Suppressor macrophage treated with lipopolysaccharide for 1 hour (primary cell): ENCODE measurements around the gene PPIL1.
A peak's percentile ranks its signal among the peaks of the same experiment; 100 is the strongest.

Source experiments
- DNase-seq, 3 donors: peaks; one replicate each; pipeline ENCODE4 v3.0.0-alpha.2; 2020 to 2022

PPIL1 gene

DNA sequence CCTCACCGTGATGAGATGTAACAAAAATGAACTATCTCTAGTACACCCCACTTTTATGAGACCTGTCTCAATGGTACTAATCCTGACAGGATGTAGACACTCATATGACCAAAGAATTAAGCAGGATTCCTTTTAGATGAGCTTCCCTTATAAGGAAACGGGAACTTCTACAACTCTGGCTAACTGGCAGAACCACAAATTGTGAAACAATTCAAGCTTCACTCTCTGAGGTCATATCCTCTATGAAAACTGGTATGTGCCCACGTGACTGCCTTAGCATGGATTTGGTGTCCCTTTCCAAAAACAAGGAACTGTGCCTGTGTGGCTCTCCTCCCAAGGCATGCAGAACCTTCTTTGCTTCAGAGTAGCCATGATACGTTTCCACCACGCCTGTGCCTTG, 21.3 kb downstream of the PPIL1 start:
- DNase-seq = peak; percentile 86 to 96 (median 96)

- peak; percentile 53 to 68 (median 58) for DNase-seq
Measured at GRCh38 chr6:36852481-36853147, 22.0 kb downstream of the PPIL1 start.

DNA sequence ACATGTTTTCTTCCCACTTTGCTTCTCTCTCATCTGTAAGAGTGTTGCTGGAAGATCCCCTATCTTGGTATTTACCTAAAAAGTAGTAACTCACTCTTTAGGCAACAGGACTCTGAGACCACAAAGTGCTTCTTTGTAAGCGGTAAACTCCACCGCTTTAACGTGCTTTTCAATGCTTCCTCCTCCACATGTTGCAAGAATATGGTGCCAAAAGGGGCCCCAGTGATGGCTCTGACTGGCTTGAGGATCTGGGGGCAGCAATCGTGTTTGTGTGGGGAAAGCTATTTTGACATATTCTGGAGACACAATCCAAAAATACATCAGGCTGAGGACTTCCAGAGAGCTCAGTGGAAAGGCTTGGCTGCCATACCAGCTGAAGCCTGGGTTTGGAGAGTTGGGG, 23.0 kb downstream of the PPIL1 start:
- no peak for DNase-seq

- peak; percentile 73 to 89 (median 82) for DNase-seq
Measured at GRCh38 chr6:36851149-36851614, 23.4 kb downstream of the PPIL1 start.

GRCh38 chr6:36850021-36850420, 24.6 kb downstream of the PPIL1 start:
- peak in 1 of 3 donors; percentile 26 for DNase-seq

GRCh38 chr6:36848658-36849441, 25.8 kb downstream of the PPIL1 start:
- DNase-seq = peak; percentile 66 to 80 (median 68)

GRCh38 chr6:36847991-36848390, 26.6 kb downstream of the PPIL1 start:
- DNase-seq = no peak

DNA sequence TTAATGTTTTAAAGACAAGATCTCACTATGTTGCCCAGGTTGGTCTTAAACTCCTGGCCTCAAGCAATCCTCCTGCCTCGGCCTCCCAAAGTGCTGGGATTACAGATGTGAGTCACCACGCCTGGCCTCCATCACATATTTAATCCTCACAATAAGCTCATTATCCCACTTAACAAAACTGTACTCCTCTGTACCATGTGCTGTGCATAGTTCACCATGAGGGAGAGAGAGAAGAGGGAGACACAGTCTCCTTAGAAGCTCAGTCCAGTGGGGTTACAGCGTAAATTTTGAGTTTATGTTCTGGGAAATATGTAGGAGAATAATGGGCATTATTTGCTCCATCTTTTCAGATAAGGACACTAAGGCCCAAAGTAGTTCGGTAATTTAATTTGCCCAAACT, 27.5 kb downstream of the PPIL1 start:
- no peak for DNase-seq

DNA sequence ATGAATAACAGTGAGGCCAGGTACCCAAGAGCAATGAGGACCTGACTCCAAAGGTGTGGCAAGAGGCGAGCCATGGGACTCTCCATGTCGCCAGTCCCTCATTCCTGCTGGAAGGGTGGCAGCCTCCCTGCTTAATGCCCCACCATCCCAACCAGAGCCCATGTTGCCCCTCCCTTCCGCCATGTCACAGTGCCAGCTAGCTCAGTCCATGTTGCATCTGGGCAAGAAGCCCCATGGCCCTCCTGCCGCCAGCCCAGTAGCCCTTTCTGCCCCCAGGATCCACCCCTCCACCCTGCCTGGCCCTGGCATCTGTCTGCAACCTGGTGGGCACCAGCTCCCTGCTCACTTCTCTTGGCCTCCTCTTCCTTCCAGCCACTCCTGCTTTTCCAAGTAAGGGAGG, 29.4 kb downstream of the PPIL1 start:
- no peak for DNase-seq

DNA sequence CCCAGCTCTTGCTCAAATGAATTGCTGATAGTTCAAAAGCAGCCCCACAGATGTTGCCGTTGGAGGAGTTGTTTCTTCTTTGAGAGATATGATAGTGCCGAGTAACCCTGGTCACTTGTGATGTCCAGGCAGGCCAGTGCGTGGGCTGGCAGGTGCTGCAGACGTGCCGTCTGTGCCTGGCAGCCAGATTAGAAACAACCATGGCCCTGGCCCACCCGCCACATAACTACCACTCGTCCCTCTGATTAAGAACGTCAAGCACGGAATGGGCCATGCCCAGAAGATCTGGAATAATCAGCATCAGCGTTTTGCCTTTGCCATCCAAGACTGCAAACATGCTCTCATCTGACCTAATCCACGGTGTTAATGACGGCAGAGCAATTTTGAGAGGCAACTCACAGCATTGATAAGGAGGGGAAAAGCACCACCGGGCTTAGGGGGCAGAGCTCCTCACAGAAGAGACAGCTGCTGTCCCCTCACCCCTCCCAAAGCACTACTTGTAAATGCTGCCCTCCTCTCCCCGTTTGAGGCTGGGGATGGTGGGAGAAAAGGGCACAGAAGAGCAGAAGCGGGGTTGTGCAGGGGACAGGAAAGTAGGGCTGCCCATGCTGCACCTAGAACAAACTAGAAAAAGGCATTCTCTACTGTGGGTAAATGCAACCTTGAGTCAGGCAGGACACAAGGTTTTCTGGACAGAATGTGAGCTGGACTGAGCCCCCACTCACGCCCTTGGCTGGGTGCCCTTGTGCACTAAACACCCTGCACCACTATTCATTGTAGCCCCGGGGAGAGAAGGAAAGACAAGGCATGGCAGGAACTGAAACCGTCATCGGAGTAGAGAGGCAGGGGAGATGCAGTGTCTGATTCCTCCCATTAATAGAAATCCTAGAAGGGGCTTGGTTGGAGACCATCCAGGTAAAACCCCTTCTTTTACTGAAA, 30.1 kb downstream of the PPIL1 start:
- no peak for DNase-seq

DNA sequence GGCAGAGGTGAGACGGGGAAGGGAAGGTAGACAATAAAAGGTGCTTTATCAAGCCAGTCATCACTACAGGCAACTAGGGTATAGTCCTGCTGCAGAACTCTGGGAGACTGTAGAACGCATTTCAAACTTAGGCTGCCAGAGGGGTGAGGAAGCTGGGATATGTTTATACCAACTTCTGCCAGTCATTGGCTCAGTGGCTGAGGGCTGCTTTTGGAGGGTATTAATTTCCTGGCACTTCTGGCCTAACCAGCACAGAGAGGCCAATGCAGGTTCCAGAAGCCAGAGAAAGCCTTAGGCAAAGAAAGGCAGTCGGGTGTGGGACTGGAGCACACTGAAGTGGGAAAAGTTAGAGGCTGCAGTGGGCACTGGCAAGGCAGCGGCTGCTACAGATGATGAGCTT, 31.4 kb downstream of the PPIL1 start:
- no peak for DNase-seq

- no peak for DNase-seq
Measured at GRCh38 chr6:36841756-36842155, 32.8 kb downstream of the PPIL1 start.

GRCh38 chr6:36840432-36841403, 33.9 kb downstream of the PPIL1 start:
- no peak for DNase-seq

GRCh38 chr6:36839749-36840431, 34.7 kb downstream of the PPIL1 start:
- peak; percentile 42 to 79 (median 56) for DNase-seq

DNA sequence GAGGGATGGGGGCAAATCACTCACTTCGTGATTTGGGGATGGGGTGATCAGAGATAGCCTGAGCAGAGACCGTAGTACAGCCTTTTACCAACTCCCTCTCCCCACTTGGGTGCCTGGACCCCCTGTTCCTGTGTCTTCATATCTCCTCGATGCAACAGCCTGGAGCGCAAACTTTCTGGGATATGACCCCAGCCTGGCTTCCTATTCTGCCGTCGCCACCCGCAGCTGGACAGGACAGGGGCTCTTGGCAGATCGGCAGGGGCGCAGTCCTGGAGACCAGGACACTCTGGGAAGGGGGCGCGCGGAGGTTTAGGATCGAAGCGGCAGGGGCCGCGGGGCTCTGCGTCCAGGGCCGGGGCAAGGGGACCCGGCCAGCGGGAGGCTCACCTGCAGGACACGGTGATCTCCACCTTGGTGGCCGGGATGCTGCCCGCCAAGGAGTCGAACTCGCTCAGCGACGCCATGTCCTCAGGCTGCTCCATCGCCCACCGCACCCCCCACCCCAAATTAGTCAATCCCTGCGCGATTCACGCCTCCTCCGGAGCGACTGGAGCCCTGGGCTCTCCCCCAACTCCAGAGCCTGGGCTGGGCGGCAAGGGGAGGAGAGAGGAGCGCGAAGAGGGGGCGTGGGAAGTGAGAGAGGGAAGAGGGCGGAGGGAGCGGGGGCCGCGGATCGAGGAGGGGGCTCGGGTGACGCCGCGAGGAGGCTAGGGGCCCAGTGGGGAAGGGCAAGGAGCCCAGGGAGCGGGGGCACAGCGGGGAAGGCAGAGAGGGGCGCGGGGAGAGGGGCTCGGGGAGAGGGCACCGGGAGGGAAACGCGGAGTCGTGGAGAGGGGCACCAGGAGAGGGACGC, 35.5 kb downstream of the PPIL1 start, which contains the start of gene CPNE5:
CPNE5 (minus strand) TSS at position 549 of the 853 bp plus-strand sequence; CDS start at position 482, 67 bp downstream.
- DNase-seq = peak in 1 of 3 donors; percentile 40

DNA sequence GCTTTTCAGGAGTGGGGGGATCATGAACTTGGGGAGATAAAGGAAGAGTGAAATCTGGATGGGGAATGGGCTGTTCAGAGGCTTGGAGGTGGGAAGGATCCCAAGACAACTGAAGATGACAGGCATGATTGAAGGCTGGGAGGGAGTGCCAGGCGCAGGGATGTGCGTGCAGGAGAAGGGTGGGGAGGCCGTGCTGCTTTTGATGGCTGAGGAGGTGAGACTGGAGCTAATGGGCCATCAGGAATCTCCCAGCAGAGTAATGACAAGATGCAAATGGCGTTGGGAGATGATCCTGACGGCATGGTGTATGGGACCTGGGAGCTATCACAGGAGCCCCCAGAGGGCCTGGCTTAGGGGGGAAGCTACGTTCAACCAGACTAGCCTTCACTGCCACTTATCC, 36.9 kb downstream of the PPIL1 start:
- no peak for DNase-seq

- no peak for DNase-seq
Measured at GRCh38 chr6:36837022-36837339, 37.6 kb downstream of the PPIL1 start.

GRCh38 chr6:36836111-36837021, 38.2 kb downstream of the PPIL1 start:
- no peak for DNase-seq
